Kidney (tissue), 14 donors: Measurements from ENCODE around the gene FAM89A. TPM values are rescaled to one million over a fixed set of nuclear protein-coding genes. Genes with fewer than 3 reads are reported as not detected.

ENCODE experiments used
- DNase-seq, 5 donors: peaks; one replicate each; pipeline ENCODE4 v3.0.0-alpha.2; 2013 to 2020
- FAIRE-seq: peaks from 2 replicates; lab custom pipeline; 2012; peaks lifted over from hg19 to GRCh38; lab: Jason Lieb, UNC
- H3K27ac ChIP-seq, 2 donors: one replicate each; pipeline ENCODE4 v1.7.0; 2013; ENCODE audit warnings: low read depth in 2 of 2, low read length in 2 of 2, inconsistent platforms in 1 of 2
- H3K27me3 ChIP-seq: one replicate; pipeline ENCODE4 v1.7.1; 2013; ENCODE audit warnings: low read length, inconsistent platforms; ENCODE audit not compliant: control insufficient read depth, insufficient read depth
- H3K36me3 ChIP-seq, 3 donors: one replicate each; pipeline versions ENCODE4 v1.7.0 to v1.7.1; 2013; ENCODE audit warnings: low read length in 3 of 3, control low read depth in 1 of 3, inconsistent platforms in 1 of 3; ENCODE audit not compliant: insufficient read depth in 3 of 3, control insufficient read depth in 2 of 3
- H3K4me1 ChIP-seq, 3 donors: one replicate each; pipeline versions ENCODE4 v1.7.0 to v1.7.1; 2013; ENCODE audit warnings: low read length in 3 of 3, inconsistent platforms in 1 of 3, low read depth in 1 of 3; ENCODE audit not compliant: control insufficient read depth in 2 of 3, insufficient read depth in 2 of 3
- H3K4me3 ChIP-seq, 3 donors: one replicate each; pipeline versions ENCODE4 v1.7.0 to v1.8.1; 2013; ENCODE audit warnings: low read length in 3 of 3, control low read depth in 1 of 3, inconsistent platforms in 1 of 3
- H3K9ac ChIP-seq, 3 donors: one replicate each; pipeline versions ENCODE4 v1.7.0 to v1.7.1; 2013; ENCODE audit warnings: low read length in 3 of 3, control low read depth in 1 of 3, inconsistent platforms in 1 of 3
- H3K9me3 ChIP-seq, 3 donors: one replicate each; pipeline versions ENCODE4 v1.7.0 to v1.7.1; 2013; ENCODE audit warnings: low read length in 3 of 3, control low read depth in 1 of 3, inconsistent platforms in 1 of 3; ENCODE audit not compliant: control insufficient read depth in 2 of 3, insufficient read depth in 1 of 3
- CTCF ChIP-seq: IDR thresholded peaks from 3 replicates; pipeline ENCODE4 v1.5.1; 2012; ENCODE audit warnings: mild to moderate bottlenecking, moderate library complexity, borderline replicate concordance; ENCODE audit not compliant: insufficient read depth; ENCODE audit errors: extremely low read depth
- intact Hi-C: fragments of 100-400 bp; cut with DNase I; formaldehyde crosslinking; loops from one replicate; pipeline ENCODE4 v1.11.1; 2022
- polyA plus RNA-seq: library from polyadenylated mRNA; stranded (reverse); fragments of 350-450 nt; fragmentation: Illumina TruSeq; extraction: RNeasy Lipid Tissue Mini Kit (QIAGEN cat#74804); gene quantifications from one replicate; pipeline ENCODE4 v1.2.3, GENCODE V29; 2014; ENCODE audit warnings: low read depth, low replicate concordance; ENCODE audit not compliant: insufficient read depth
- total RNA-seq: library from RNA; stranded (reverse); fragmentation: NEBNext Ultra II Directional; extraction: Animal tissue kit (Norgen Biotek cat#: 25700); gene quantifications from one replicate; pipeline ENCODE4 v1.2.1, GENCODE V29; 2021
- donor health status: control.
- donor health status: control.
- donor health status: control.
- donor health status: control.
- donor health status: control.
- donor health status: DM: yes; HTN: yes; CAD: no.
- donor health status: Normal renal cell carcinoma (clear cell type).

The FAM89A gene
- total and polyA plus RNA-seq, 2 donors from 2014 or later = 14.9 to 19.9 TPM

GRCh38 chr1:231062500-231063270, 22.6 kb upstream of the FAM89A start:
- Histone ChIP-seq H3K4me3 (no peak overlapping the region), H3K27ac (no peak overlapping the region), H3K9ac (no peak overlapping the region), H3K27me3 (no peaks in the 10 kb centered on the region), H3K9me3 (no peaks in the 10 kb centered on the region), H3K4me1 (no peaks in the 10 kb centered on the region), H3K36me3 (no peaks in the 10 kb centered on the region)
- DNase-seq (no peak), FAIRE-seq (no peak)
- TF ChIP-seq CTCF = no peak
- intact Hi-C loops = no loop called here

- no peak for FAIRE-seq
- no peaks in the 10 kb centered on the region for H3K36me3 ChIP-seq
- no peak for TF ChIP-seq CTCF
Observed at GRCh38 chr1:231059566-231060193, 19.6 kb upstream of the FAM89A start.

GRCh38 chr1:231058416-231059109, 18.5 kb upstream of the FAM89A start:
- no peak for TF ChIP-seq CTCF
- Histone ChIP-seq H3K4me1 (no peaks in the 10 kb centered on the region), H3K4me3 (no peak overlapping the region), H3K9me3 (no peaks in the 10 kb centered on the region), H3K36me3 (no peaks in the 10 kb centered on the region), H3K27ac (no peak overlapping the region), H3K9ac (no peak overlapping the region), H3K27me3 (no peaks in the 10 kb centered on the region)
- intact Hi-C loops = no loop called here
- no peak for FAIRE-seq
- peak in 2 of 5 donors; percentile 16 to 80 for DNase-seq

More at GRCh38 chr1:231059566-231060193, 19.6 kb upstream of the FAM89A start:
- no peaks in the 10 kb centered on the region for H3K9me3 ChIP-seq
- intact Hi-C loops = no loop called here
- no peaks in the 10 kb centered on the region for H3K4me1 ChIP-seq
- no peaks in the 10 kb centered on the region for H3K27me3 ChIP-seq
- no peak overlapping the region for H3K27ac ChIP-seq
- no peak overlapping the region for H3K9ac ChIP-seq
- no peak overlapping the region for H3K4me3 ChIP-seq
- no peak for DNase-seq
